ENCODE results near the gene NAV2.

DNA sequence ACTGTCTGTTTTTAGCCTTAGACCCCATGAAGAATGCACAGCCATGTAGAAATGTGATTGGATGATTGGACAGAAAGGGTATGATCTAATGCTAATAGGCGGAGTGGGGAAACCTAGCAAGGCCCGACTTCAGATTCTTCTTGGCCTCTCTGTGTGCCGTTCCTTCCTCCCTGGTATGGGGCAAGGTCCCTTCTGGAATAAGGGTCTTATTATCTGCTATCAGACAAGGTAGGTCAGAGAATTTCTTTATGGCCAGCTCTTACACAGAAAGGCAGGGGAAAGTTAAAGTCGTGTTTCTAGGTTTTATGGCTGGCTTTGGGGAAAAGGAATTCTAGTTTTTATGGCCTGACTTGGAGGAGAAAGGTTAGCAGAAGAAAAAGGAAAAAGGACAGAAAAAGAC is 417.0 kb downstream of the NAV2 start:
- TF ChIP-seq, protein P1, sequence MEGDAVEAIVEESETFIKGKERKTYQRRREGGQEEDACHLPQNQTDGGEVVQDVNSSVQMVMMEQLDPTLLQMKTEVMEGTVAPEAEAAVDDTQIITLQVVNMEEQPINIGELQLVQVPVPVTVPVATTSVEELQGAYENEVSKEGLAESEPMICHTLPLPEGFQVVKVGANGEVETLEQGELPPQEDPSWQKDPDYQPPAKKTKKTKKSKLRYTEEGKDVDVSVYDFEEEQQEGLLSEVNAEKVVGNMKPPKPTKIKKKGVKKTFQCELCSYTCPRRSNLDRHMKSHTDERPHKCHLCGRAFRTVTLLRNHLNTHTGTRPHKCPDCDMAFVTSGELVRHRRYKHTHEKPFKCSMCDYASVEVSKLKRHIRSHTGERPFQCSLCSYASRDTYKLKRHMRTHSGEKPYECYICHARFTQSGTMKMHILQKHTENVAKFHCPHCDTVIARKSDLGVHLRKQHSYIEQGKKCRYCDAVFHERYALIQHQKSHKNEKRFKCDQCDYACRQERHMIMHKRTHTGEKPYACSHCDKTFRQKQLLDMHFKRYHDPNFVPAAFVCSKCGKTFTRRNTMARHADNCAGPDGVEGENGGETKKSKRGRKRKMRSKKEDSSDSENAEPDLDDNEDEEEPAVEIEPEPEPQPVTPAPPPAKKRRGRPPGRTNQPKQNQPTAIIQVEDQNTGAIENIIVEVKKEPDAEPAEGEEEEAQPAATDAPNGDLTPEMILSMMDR (IDR thresholded peaks at IDR 0.05): no peak
- no peak for TF ChIP-seq POLR2A (IDR thresholded peaks at IDR 0.05)
